Peyer's patch (tissue), 4 donors: Measurements from ENCODE around the gene TUFM. TPM values are rescaled to one million over a fixed set of nuclear protein-coding genes. Genes with fewer than 3 reads are reported as not detected.

Source experiments
- DNase-seq, 3 donors: peaks; one replicate each; pipeline ENCODE4 v3.0.0-alpha.2; 2017 to 2019
- H3K27ac ChIP-seq, 4 donors: fragments of 200-600 bp; sonication (generic); one replicate each; pipeline ENCODE4 v1.5.1; 2016 to 2019
- H3K27me3 ChIP-seq, 2 donors: fragments of 200-600 bp; sonication (generic); one replicate each; pipeline ENCODE4 v1.5.1; 2019
- H3K36me3 ChIP-seq, 3 donors: fragments of 200-600 bp; sonication (generic); one replicate each; pipeline ENCODE4 v1.5.1; 2016 to 2019
- H3K4me1 ChIP-seq, 4 donors: fragments of 200-600 bp; sonication (generic); one replicate each; pipeline ENCODE4 v1.5.1; 2016 to 2019
- H3K4me3 ChIP-seq, 4 donors: fragments of 200-600 bp; sonication (generic); 1 replicate in 3 of 4; 2 replicates in 1 of 4; pipeline ENCODE4 v1.5.1; 2016 to 2019; ENCODE audit warnings: mild to moderate bottlenecking in 1 of 4
- H3K9me3 ChIP-seq, 4 donors: fragments of 200-600 bp; sonication (generic); one replicate each; pipeline ENCODE4 v1.5.1; 2016 to 2019; ENCODE audit warnings: mild to moderate bottlenecking in 1 of 4
- CTCF ChIP-seq, 6 experiments: fragments of 450-650 bp in 4 of 6; fragments of 200-600 bp in 2 of 6; sonication (generic) in 1 of 6; IDR thresholded peaks; one replicate each; pipeline ENCODE4 v1.5.1; 2017 to 2019; ENCODE audit warnings: antibody characterized with exemption in 6 of 6, mild to moderate bottlenecking in 3 of 6, moderate library complexity in 1 of 6
- POLR2A ChIP-seq, 2 donors: fragments of 450-650 bp; IDR thresholded peaks; one replicate each; pipeline ENCODE4 v1.5.1; 2017; ENCODE audit warnings: antibody characterized with exemption in 2 of 2, mild to moderate bottlenecking in 2 of 2, moderate library complexity in 2 of 2
- total RNA-seq, 4 donors: library from RNA; depleted of rRNA; stranded (reverse); fragments of >200 nt; gene quantifications; one replicate each; pipeline ENCODE4 v1.1.0, GENCODE V29; 2016

Gene TUFM
- total RNA-seq, 4 donors from 2014 or later: 125 to 157 (median 131) TPM

- no peak overlapping the region for H3K4me3 ChIP-seq
- H3K9me3 ChIP-seq: no peaks in the 10 kb centered on the region
- TF ChIP-seq POLR2A (IDR thresholded peaks at IDR 0.05) (no peak), CTCF (IDR thresholded peaks at IDR 0.05) (no peak)
- H3K27ac ChIP-seq: no peak overlapping the region
- H3K4me1 ChIP-seq: peaks cover 0 to 10% (median 4%) of the 10 kb centered on the region in 4 donors
- DNase-seq: no peak
- peaks cover 0 to 93% (median 4%) of the 10 kb centered on the region in 3 donors for H3K36me3 ChIP-seq
- no peaks in the 10 kb centered on the region for H3K27me3 ChIP-seq
Observed at GRCh38 chr16:28829747-28830146, 16.4 kb downstream of the TUFM start.

GRCh38 chr16:28826141-28826540 lies 20.0 kb downstream of the TUFM start:
- peaks cover 0 to 57% (median 0%) of the 10 kb centered on the region in 3 donors for H3K36me3 ChIP-seq
- H3K4me1 ChIP-seq: peaks cover 0 to 17% (median 4%) of the 10 kb centered on the region in 4 donors
- H3K9me3 ChIP-seq: no peaks in the 10 kb centered on the region
- TF ChIP-seq CTCF (IDR thresholded peaks at IDR 0.05): no peak
- no peak for TF ChIP-seq POLR2A (IDR thresholded peaks at IDR 0.05)
- H3K27me3 ChIP-seq: no peaks in the 10 kb centered on the region
- H3K4me3 ChIP-seq: no peak overlapping the region
- no peak overlapping the region for H3K27ac ChIP-seq
- DNase-seq: no peak

- H3K36me3 ChIP-seq: peaks cover 0 to 42% (median 0%) of the 10 kb centered on the region in 3 donors
- H3K4me3 ChIP-seq: peak overlapping the region; percentile 81 to 100 (median 93)
- no peak for TF ChIP-seq POLR2A (IDR thresholded peaks at IDR 0.05)
- no peak for TF ChIP-seq CTCF (IDR thresholded peaks at IDR 0.05)
- no peaks in the 10 kb centered on the region for H3K27me3 ChIP-seq
- no peaks in the 10 kb centered on the region for H3K9me3 ChIP-seq
- H3K27ac ChIP-seq: peak overlapping the region; percentile 93 to 100 (median 100)
- peaks cover 0 to 17% (median 4%) of the 10 kb centered on the region in 4 donors for H3K4me1 ChIP-seq
- DNase-seq: no peak
Observed at GRCh38 chr16:28824717-28824973, 21.5 kb downstream of the TUFM start.

- H3K36me3 ChIP-seq: peaks cover 0 to 36% (median 0%) of the 10 kb centered on the region in 3 donors
- H3K9me3 ChIP-seq: no peaks in the 10 kb centered on the region
- peak overlapping the region; percentile 93 to 100 (median 100) for H3K27ac ChIP-seq
- H3K27me3 ChIP-seq: no peaks in the 10 kb centered on the region
- TF ChIP-seq POLR2A (IDR thresholded peaks at IDR 0.05): peak; percentile 42 to 67
- TF ChIP-seq CTCF (IDR thresholded peaks at IDR 0.05): peak; percentile 6 to 47 (median 32)
- peaks cover 0 to 17% (median 4%) of the 10 kb centered on the region in 4 donors for H3K4me1 ChIP-seq
- peak; percentile 96 to 97 (median 96) for DNase-seq
- H3K4me3 ChIP-seq: peak overlapping the region; percentile 81 to 100 (median 93)
Observed at GRCh38 chr16:28823873-28824716, 22.1 kb downstream of the TUFM start.

GRCh38 chr16:28823291-28823872 lies 22.8 kb downstream of the TUFM start:
- peak overlapping the region; percentile 81 to 100 (median 93) for H3K4me3 ChIP-seq
- H3K27ac ChIP-seq: peak overlapping the region; percentile 93 to 100 (median 100)
- H3K4me1 ChIP-seq: peaks cover 0 to 17% (median 4%) of the 10 kb centered on the region in 4 donors
- H3K27me3 ChIP-seq: no peaks in the 10 kb centered on the region
- DNase-seq: no peak
- H3K36me3 ChIP-seq: peaks cover 0 to 30% (median 0%) of the 10 kb centered on the region in 3 donors
- H3K9me3 ChIP-seq: no peaks in the 10 kb centered on the region
- TF ChIP-seq POLR2A (IDR thresholded peaks at IDR 0.05) (no peak), CTCF (IDR thresholded peaks at IDR 0.05) (peak in 1 of 6 experiments; percentile 3)
